ENCODE results near the gene RASSF5. TPM values are rescaled to one million over a fixed set of nuclear protein-coding genes. Genes with fewer than 3 reads are reported as not detected.

The RASSF5 gene
- total and polyA plus RNA-seq, 2 donors from 2014 or later, result 2.4 to 18.8 TPM

DNA sequence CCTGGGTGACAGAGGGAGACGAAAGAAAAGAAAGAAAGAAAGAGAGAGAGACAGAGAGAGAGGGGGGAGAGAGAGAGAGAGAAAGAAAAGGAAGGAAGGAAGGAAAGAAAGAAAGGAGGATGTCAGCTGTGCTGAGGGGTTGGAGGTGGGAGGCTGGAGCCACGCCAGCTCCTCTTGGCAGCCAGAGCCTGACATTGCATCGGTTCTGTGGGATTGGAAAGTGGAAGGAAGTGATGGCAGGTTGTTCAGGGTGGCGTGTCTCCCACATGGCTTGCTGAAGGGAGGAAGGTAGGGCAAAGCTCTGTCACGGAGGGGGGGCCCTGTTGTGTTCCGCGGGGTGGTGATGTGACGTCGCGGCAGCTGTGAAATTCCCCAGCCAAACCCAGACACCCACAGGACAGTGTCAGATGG is 74.2 kb downstream of the RASSF5 start:
- Histone ChIP-seq H3K4me3 (ENCODE audit: low read length in 3 of 3) (no peak overlapping the region), H3K9ac (ENCODE audit: low read length in 3 of 3) (no peak overlapping the region), H3K27ac (ENCODE audit: low read depth in 2 of 2, low read length in 2 of 2) (no peak overlapping the region), H3K36me3 (ENCODE audit: control insufficient read depth in 2 of 3, insufficient read depth in 3 of 3, low read length in 3 of 3) (no peaks in the 10 kb centered on the region), H3K27me3 (ENCODE audit: control insufficient read depth, insufficient read depth, low read length) (no peaks in the 10 kb centered on the region), H3K9me3 (ENCODE audit: control insufficient read depth in 2 of 3, insufficient read depth in 1 of 3, low read length in 3 of 3) (no peaks in the 10 kb centered on the region), H3K4me1 (ENCODE audit: control insufficient read depth in 2 of 3, insufficient read depth in 2 of 3, low read depth in 1 of 3, low read length in 3 of 3) (no peaks in the 10 kb centered on the region)
- FAIRE-seq (no peak), DNase-seq (no peak)
- intact Hi-C loops (cut with DNase I), result loop anchor here (5.0 kb wide), 2 partner anchors 34 to 89 kb away; no protein-coding TSS in a partner anchor
- TF ChIP-seq, protein P1, sequence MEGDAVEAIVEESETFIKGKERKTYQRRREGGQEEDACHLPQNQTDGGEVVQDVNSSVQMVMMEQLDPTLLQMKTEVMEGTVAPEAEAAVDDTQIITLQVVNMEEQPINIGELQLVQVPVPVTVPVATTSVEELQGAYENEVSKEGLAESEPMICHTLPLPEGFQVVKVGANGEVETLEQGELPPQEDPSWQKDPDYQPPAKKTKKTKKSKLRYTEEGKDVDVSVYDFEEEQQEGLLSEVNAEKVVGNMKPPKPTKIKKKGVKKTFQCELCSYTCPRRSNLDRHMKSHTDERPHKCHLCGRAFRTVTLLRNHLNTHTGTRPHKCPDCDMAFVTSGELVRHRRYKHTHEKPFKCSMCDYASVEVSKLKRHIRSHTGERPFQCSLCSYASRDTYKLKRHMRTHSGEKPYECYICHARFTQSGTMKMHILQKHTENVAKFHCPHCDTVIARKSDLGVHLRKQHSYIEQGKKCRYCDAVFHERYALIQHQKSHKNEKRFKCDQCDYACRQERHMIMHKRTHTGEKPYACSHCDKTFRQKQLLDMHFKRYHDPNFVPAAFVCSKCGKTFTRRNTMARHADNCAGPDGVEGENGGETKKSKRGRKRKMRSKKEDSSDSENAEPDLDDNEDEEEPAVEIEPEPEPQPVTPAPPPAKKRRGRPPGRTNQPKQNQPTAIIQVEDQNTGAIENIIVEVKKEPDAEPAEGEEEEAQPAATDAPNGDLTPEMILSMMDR (IDR thresholded peaks at IDR 0.05; ENCODE audit: borderline replicate concordance, extremely low read depth, insufficient read depth), result no peak

GRCh38 chr1:206582537-206582936 is 75.2 kb downstream of the RASSF5 start:
- intact Hi-C loops (cut with DNase I), result loop anchor here (5.0 kb wide), 2 partner anchors 35 to 90 kb away; no protein-coding TSS in a partner anchor

DNA sequence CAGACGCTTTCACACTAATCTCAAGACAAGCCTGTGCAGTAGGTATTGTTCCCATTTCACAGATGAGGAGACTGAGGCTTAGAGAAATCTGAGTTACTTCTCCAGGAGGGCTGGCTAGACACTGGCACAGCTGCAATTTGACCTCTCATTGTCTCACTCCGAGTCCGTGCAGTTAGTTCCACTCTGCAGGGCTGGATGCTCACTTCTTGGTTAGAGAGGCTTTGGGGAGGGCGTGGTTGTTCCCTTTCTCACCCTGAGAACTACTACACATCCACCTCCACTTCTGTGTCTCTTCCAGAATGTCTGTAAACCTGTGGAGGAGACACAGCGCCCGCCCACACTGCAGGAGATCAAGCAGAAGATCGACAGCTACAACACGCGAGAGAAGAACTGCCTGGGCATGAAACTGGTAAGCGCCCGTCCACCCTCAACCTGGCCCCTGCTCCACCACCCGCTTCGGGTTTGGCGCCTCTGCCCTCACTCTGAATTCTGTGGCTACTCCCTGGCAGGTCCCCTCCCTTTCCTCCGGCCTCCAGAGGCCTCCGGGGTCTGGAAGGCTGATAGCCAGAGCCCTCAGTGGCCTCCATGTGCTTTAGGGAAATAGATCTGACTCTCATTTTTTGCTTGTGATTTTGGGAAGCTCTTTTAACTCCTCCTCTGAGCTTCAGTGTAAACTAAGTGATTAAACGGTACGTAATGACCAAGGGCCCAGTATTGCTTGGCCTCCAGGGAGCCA is 75.8 kb downstream of the RASSF5 start:
- H3K27ac ChIP-seq (ENCODE audit: low read depth in 2 of 2, low read length in 2 of 2), result no peak overlapping the region
- H3K9me3 ChIP-seq (ENCODE audit: control insufficient read depth in 2 of 3, insufficient read depth in 1 of 3, low read length in 3 of 3), result no peaks in the 10 kb centered on the region
- TF ChIP-seq, protein P1 (IDR thresholded peaks at IDR 0.05; ENCODE audit: borderline replicate concordance, extremely low read depth, insufficient read depth), result no peak
- intact Hi-C loops (cut with DNase I), result loop anchor here (5.0 kb wide), 2 partner anchors 36 to 91 kb away; no protein-coding TSS in a partner anchor
- no peak for FAIRE-seq
- peaks cover 0 to 3% (median 0%) of the 10 kb centered on the region in 3 donors for H3K36me3 ChIP-seq (ENCODE audit: control insufficient read depth in 2 of 3, insufficient read depth in 3 of 3, low read length in 3 of 3)
- no peaks in the 10 kb centered on the region for H3K4me1 ChIP-seq (ENCODE audit: control insufficient read depth in 2 of 3, insufficient read depth in 2 of 3, low read depth in 1 of 3, low read length in 3 of 3)
- no peak overlapping the region for H3K4me3 ChIP-seq (ENCODE audit: low read length in 3 of 3)
- H3K9ac ChIP-seq (ENCODE audit: low read length in 3 of 3), result no peak overlapping the region
- DNase-seq, result no peak
- H3K27me3 ChIP-seq (ENCODE audit: control insufficient read depth, insufficient read depth, low read length), result no peaks in the 10 kb centered on the region

More at GRCh38 chr1:206582537-206582936, 75.2 kb downstream of the RASSF5 start:
- TF ChIP-seq, protein P1 (IDR thresholded peaks at IDR 0.05; ENCODE audit: borderline replicate concordance, extremely low read depth, insufficient read depth), result no peak
- no peaks in the 10 kb centered on the region for H3K9me3 ChIP-seq (ENCODE audit: control insufficient read depth in 2 of 3, insufficient read depth in 1 of 3, low read length in 3 of 3)
- no peaks in the 10 kb centered on the region for H3K4me1 ChIP-seq (ENCODE audit: control insufficient read depth in 2 of 3, insufficient read depth in 2 of 3, low read depth in 1 of 3, low read length in 3 of 3)
- H3K36me3 ChIP-seq (ENCODE audit: control insufficient read depth in 2 of 3, insufficient read depth in 3 of 3, low read length in 3 of 3), result peaks cover 0 to 2% (median 0%) of the 10 kb centered on the region in 3 donors
- DNase-seq, result no peak
- H3K4me3 ChIP-seq (ENCODE audit: low read length in 3 of 3), result no peak overlapping the region
- H3K9ac ChIP-seq (ENCODE audit: low read length in 3 of 3), result no peak overlapping the region
- FAIRE-seq, result no peak
- H3K27ac ChIP-seq (ENCODE audit: low read depth in 2 of 2, low read length in 2 of 2), result no peak overlapping the region
- no peaks in the 10 kb centered on the region for H3K27me3 ChIP-seq (ENCODE audit: control insufficient read depth, insufficient read depth, low read length)

Measured in kidney (tissue), 14 donors.